HG03575 (cell line): ENCODE measurements around the gene TMEM175.
"Not testable (repeated sequence)": the region's sequence is repeated elsewhere in the genome, so short reads cannot be mapped to it uniquely, and the experiment has no call there.

ENCODE experiments used
- ATAC-seq: cut with Tn5 transposase; IDR thresholded peaks from one replicate; pipeline ENCODE4 v1.9.1; 2021; ENCODE audit not compliant: unreplicated experiment, insufficient number of reproducible peaks, low FRiP score; ENCODE audit errors: extremely low read depth

TMEM175 gene

DNA sequence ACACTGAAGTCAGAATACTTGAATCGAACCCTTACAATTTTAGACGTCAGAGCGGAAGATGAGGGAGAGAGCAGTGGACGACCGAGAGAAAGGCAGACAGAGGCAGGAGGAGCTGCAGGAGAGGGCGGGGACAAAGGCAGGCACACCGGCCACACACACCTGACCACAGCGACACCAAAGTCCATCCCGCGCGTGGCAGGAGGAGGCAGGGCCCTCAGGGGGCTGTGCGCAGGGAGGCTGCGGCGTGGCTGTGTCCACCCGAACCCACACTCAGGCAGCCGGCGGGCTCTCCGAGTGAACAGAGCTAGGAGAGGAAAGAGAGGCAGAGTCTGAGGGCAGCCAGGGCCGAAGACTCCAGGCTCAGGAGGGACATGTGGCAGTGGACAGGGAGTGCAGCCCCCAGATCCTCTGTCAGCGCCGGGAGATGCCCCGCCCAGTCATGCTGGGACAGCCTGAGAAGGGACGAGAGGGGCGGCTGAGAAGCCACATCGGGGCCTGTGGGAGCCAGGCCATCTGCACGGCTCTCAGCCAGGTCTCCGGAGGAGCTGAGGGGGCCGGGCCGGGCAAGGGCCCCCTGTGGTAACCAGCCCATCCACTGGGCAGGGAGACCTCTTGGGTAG, 20.3 kb upstream of the TMEM175 start:
- ATAC-seq: no peak

DNA sequence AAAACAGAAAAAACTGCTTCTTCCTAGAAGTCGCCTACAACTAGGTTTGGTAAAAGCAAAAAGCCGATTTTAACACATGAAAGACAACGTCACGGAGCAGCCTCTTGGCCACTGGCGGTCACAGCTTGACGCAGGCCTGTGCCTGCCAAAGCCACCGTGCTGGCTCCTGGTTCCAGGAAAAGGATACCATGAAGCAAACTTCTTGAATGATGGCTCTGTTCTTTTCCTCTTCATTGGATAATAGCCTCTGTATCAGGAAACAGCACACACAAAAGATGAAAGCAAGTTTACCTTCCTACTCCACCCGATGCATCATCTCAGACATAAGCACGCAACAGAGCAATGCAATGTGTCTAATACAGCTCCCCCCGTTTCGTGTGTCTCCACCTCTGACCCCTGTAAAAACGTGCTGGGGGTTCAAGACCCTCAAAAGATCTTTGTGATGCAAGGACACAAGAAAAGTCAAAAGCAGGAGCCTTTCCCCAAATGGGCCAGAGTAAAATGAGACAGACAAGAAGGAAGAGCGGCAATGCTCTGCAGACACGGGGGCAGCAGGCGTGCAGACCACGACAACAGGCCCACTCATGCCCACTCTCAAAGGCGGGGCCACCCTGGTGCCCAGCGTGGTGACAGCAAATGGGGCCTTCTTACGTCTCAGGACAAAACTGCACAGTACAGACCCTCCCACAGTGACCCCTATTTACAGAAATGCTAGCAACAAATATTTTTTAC, 19.5 kb upstream of the TMEM175 start:
- ATAC-seq: no peak

DNA sequence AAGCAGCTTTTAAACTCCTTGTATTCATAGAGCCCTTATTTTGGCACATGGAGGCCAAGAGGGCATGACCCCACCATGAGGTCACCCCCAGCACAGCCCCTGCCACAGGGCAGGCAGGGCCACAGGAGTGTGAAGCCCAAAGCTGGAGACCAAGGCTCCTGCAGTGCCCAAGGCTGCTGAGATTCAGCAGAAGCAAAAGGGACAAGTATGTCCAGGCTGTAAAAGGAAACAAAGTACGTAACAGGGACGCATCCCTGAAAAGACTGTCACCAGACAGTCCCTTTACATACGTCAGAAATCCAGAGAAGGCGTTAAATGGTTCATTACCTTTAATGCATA, 19.0 kb upstream of the TMEM175 start:
- ATAC-seq: no peak

DNA sequence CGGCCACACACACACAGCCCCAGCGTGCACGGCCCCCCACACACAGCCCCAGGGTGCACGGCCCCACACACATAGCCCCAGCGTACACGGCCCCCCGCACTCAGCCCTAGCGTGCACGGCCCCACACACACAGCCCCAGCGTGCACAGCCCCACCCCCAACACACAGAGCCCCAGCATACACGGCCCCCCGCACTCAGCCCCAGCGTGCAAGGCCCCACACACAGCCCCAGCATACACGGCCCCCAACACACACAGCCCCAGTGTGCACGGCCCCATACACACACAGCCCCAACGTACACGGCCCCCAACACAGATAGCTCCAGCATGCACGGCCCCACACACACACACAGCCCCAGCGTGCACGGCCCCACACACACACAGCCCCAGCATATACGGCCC, 17.7 kb upstream of the TMEM175 start:
- no peak for ATAC-seq

DNA sequence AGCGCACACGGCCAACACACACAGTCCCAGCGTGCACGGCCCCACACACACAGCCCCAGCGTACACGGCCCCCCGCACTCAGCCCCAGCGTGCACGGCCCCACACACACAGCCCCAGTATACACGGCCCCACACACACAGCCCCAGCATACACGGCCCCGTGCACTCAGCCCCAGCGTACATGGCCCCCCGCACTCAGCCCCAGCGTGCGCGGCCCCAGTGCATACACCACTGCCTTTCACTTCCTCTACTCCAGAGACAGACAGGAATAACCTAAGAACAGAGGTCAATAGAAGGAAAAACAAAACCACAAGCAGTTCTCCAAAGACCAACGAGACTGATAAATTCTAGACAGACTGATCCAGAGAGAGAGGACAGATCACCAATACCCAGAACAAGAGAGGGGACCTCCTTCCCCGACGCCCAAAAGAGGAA, 17.2 kb upstream of the TMEM175 start:
- no peak for ATAC-seq

DNA sequence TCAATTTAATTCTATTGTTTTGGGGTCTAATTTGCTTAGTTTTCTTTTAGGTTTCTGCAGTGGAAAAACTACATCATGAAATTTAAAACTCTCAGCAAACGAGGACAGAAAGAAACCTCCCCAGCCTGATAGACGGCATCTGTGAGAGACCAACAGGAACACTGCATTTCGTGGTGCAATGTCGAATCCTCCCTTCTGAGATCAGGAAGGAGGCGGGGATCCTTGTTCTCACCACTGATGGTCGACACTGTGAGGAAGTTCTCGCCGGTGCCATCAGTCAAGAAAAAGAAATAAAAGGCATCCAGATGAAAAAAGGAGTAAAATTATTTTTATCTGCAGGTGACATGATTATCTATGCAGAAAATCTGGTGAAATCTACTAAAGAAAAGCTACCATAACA, 16.7 kb upstream of the TMEM175 start:
- no peak for ATAC-seq

DNA sequence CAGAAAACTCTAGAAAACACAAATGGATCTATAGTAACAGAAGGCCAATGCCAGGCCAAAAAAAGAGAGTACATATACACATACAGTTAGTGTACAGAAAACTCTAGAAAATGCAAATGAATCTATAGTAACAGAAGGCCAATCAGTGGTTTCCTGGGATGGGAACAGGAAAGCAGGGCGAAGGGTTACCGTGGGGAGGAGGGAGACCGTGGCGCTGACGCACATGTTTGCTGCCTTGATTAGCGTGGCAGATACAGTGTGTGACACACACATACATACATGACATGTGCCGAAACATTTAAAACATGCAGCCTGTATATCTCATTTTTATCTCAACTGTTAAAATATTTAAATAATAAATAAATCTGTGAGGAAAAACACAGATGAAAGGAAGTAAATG, 14.8 kb upstream of the TMEM175 start:
- ATAC-seq: no peak

DNA sequence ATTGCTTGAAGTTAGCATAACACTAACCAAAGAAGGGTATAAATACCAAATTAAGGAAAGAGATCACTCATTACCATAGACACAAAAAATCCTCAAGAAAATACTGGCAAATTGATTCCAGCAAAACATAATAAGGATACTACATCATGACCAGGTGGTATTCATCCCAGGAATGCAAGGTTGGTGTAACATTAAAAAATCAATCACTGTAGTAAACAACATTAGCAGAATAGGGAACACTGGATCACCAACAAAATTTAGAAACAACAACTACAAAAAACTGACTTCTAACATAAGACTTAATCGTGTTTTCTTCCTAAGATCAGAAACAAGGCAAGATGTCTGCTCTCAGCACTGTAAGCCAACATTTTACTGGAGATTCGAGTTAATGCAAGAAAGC, 14.3 kb upstream of the TMEM175 start:
- ATAC-seq: no peak

DNA sequence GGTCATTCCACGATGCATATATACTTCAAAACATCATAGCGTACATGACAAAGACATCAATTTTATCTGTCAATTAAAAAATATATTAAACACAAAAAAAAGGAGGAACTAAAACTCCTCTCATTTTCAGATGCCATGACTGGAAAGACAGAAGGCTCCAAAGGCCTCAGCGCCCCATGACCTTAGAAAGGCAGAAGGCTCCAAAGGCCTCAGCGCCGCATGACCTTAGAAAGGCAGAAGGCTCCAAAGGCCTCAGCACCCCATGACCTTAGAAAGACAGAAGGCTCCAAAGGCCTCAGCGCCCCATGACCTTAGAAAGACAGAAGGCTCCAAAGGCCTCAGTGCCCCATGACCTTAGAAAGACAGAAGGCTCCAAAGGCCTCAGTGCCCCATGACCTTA, 13.7 kb upstream of the TMEM175 start:
- not testable (repeated sequence) for ATAC-seq

DNA sequence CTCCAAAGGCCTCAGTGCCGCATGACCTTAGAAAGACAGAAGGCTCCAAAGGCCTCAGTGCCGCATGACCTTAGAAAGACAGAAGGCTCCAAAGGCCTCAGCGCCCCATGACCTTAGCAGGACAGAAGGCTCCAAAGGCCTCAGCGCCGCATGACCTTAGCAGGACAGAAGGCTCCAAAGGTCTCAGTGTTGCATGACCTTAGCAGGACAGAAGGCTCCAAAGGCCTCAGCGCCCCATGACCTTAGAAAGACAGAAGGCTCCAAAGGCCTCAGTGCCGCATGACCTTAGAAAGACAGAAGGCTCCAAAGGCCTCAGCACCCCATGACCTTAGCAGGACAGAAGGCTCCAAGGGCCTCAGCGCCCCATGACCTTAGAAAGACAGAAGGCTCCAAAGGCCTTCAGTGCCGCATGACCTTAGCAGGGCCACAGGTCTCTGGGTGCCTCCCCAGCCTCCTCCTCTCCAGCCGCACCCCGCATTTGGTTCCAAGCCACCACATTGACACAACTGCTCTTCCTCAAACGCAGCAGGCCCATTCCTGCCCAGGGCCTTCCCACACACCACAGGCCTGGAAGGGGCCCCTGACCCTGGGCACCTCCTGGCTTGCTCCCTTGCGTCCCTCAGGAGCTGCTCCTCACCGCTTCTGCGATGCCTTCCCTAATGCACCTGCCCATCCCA, 13.1 kb upstream of the TMEM175 start:
- not testable (repeated sequence) for ATAC-seq

DNA sequence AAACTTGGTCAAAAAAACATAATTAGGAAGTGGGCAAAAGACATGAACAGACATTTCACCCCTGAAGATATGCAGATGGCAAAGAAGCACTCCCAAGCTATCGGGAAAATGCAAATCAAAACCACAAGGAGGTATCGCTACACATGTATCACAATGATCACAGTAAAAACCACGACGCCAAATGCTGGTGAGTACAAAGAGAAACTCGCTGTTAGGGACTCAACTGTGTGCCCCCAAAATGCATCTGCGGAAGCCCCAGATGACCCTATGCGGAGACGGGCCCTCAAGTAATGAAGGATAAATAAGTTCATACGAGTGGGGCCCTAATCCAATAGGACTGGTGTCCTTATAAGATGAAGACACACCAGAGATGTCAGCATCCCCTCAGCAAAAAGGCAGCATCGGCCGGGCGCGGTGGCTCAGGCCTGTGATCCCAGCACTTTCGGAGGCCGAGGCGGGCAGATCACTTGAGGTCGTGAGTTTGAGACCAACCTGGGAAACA, 10.4 kb upstream of the TMEM175 start:
- ATAC-seq: no peak

DNA sequence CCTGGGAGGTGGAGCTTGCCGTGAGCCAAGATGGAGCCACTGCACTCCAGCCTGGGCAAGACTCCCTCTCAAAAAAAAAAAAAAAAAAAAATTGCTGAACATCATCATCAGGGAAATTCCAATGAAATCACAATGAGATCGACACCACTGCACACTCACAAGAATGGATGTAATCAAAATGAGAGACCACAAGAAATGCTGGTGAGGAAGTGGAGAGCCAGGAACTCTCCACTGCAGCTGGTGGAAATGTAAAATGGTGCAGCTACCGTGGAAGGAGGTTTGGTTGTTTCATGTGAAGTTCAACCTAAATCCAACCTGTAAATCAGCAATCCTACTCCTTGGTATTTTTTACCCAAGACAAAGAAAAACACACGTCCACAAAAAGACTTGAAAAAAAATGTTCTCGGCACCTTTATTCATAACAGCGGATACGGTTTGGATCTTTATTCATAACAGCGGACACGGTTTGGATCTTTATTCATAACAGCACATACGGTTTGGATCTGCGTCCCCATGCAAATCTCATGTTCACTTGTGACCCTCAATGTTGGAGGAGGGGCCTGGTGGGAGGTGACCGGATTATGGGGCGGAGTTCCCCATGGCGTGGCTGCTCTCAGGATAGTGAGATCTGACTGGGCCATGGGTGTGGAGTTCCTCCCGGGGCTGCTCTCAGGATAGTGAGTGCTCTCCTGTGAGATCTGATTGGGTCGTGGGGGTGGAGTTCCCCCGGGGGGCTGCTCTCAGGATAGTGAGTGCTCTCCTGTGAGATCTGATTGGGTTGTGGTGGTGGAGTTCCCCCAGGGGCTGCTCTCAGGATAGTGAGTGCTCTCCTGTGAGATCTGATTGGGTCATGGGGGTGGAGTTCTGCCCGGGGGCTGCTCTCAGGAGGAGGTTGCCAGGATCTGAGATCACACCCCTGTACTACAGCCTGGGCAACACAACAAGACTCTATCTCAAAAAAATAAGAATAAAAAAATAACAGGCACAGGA, 7.9 kb upstream of the TMEM175 start:
- ATAC-seq: no peak

DNA sequence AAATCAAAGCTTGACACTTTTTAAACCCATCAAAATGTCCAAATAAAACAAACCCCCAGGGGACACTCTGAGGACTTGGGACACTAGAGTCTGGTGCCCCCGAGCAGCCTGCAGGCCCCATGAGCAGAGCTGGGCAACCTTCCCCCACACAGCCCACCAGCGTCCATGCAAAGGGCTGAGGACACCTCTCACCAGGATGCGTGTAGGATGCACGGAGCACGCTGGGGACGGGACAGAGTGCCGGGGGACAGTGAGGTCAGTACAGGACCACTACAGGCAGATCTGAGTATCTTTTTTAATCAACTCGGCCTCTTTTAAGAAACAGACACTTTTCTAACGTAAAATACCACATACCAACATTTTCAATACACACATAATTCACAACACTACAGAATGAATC, 7.1 kb upstream of the TMEM175 start:
- no peak for ATAC-seq

DNA sequence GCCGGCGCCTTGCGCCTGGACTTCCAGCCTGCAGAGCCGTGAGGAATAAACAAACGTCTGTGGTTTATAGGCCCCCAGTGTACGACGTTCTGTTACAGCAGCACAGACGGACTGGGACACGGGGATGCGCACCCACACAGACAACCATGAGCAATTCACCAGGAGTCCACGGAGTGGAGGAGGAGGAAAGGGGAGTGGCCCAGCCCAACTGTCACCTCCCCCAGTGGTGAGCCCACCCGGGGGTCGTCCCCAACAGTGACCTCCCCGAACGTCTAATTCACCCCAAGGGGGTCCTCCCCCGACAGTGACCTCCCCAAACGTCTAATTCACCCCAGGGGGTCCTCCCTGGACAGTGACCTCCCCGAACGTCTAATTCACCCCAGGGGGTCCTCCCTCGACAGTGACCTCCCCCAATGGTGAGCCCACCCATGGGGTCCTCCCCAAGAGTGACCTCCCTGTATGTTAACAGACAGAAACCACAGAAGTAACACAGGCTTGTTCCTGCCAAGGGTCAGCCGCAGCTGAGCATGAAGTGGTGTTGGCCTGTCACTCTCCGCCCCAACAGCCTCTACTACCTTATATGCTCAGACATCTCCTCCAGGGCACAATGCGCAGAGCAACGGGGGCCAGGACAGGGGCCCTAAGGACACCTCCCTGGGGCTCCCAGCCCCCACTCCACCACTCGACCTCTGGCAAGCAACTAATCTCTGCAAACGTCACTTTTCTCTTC, 6.3 kb upstream of the TMEM175 start:
- ATAC-seq: no peak

DNA sequence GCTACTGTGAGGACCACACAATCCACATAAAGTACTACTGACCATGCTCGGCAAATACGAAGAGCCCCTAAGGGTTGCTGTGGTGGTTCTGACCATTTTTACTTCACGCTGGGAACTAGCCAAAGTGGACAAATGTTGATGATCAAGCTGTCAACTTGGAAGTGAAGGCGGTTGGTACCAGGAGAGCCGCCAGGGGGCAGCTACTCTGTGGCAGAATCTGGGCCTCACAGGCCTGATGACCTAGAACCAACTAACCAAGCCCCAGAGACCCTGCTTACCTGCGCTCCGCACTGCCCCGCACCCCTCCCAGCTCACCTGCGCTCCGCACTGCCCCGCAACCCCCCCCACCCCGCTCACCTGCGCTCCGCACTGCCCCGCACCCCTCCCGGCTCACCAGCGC, 5.7 kb upstream of the TMEM175 start:
- ATAC-seq: no peak

DNA sequence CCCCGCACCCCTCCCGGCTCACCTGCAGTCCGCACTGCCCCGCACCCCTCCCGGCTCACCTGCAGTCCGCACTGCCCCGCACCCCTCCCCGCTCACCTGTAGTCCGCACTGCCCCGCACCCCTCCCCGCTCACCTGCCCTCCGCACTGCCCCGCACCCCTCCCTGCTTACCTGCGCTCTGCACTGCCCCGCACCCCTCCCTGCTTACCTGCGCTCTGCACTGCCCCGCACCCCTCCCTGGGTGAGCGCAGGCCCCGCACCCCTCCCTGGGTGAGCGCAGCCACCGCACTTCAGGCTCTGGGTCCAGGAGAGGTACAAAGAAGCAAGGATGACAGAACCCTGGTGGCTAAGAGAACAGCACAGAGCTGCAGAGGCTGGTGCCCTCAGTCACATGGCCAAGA, 4.7 kb upstream of the TMEM175 start:
- ATAC-seq: not testable (repeated sequence)

DNA sequence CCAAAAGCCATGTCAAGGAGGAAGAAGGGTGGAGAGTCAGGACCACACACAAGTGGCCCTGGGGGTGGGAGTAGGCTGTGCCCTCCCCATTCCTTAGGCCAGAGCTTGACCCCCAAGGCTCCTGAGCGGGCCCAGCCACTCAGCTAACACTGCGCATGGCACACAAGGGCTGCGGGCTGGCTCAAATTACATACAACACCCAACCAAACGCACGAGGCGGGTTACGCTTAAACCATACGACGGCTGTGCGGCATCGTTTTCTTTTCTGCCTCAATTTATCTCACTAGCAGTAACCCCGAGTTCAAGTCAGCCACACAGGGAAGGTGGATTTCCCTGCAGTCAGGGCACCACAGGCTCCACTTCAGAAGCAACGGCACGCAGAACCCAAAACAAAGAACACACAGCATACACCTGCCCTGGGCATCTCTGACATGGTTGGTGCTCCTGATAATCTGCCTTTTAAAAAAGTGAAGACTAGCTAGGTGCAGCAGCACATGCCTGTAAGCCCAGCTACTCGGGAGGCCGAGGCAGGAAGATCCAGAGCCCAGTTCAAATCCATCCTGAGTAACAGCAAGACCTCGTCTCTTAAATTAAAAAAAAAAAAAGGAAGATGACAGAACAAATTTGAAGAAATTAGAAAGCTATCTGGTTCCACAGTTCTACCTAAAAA, 3.0 kb upstream of the TMEM175 start:
- no peak for ATAC-seq

DNA sequence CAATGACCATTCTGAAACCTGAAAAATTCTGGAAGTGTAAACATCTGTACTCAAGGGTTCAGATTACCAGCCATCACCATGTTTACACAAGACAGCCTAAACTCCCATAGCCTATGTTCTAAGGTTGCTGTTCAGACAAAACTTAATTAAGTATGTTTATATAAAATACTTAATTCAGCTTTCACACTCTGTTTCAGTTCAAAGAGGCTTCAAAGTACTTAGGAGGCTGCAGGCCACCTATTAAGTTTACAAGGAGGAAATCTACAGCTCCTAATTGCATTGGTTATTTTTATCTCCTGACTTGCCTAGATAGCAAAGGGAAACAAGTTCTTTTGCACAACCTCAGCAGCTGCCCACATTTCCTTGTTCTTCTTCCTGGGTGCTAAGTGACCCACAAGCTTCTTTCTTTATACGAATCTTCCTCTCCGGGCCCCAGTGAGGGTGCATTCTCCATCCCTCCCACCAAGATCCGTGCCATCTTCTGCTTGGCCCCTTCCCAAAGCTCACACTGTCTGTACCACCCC, 2.2 kb upstream of the TMEM175 start:
- no peak for ATAC-seq
